Panc1 (cell line): Measurements from ENCODE around the gene PRKAR2B. TPM values are rescaled to one million over a fixed set of nuclear protein-coding genes. Genes with fewer than 3 reads are reported as not detected.

ENCODE experiments used
- ATAC-seq: fragments of 200-7000 bp; cut with Tn5 transposase; 2 replicates; pipeline ENCODE4 v1.9.1; 2020; ENCODE audit warnings: mild to moderate bottlenecking, moderate library complexity
- BruUV-seq: library from RNA; stranded (reverse); fragments of 400-500 nt; replicated peaks from 2 replicates; lab custom pipeline; 2021; lab: Mats Ljungman, UMichigan
- CTCF ChIA-PET: fragments of 300-600 bp; sonication (Branson Sonifier 250); formaldehyde crosslinking; loops from one replicate; lab custom pipeline; 2022; ENCODE audit warnings: antibody characterized with exemption; lab: Charles Lee
- POLR2A ChIA-PET: fragments of 300-600 bp; sonication (Branson Sonifier 250); formaldehyde crosslinking; loops from one replicate; lab custom pipeline; 2022; ENCODE audit warnings: antibody characterized with exemption; lab: Charles Lee
- DNase-seq: peaks from one replicate; pipeline ENCODE4 v3.0.0-alpha.2; 2010; ENCODE audit warnings: low read depth, low spot score
- H3K27ac ChIP-seq: 2 replicates; pipeline ENCODE4 v1.5.1; 2011; ENCODE audit warnings: mild to moderate bottlenecking, low read length, inconsistent platforms
- H3K27me3 ChIP-seq: fragments of 200-500 bp; sonication (Bioruptor generic); 2 replicates; pipeline ENCODE4 v1.6.0; 2014; ENCODE audit warnings: low read length, inconsistent platforms; ENCODE audit not compliant: control insufficient read depth, insufficient read depth
- H3K36me3 ChIP-seq: fragments of 200-500 bp; sonication (Bioruptor generic); 2 replicates; pipeline ENCODE4 v1.5.1; 2014; ENCODE audit warnings: inconsistent platforms, mild to moderate bottlenecking, low read length, moderate library complexity; ENCODE audit not compliant: control insufficient read depth, insufficient read depth
- H3K4me1 ChIP-seq: 2 replicates; pipeline ENCODE4 v1.5.1; 2011; ENCODE audit warnings: inconsistent platforms, mild to moderate bottlenecking, low read length, moderate library complexity; ENCODE audit not compliant: control insufficient read depth, insufficient read depth
- H3K4me3 ChIP-seq, 2 experiments: 2 replicates each; pipeline ENCODE4 v1.5.1; 2011 to 2012; ENCODE audit warnings: low read depth in 2 of 2, low read length in 2 of 2, mild to moderate bottlenecking in 2 of 2, inconsistent platforms in 1 of 2, moderate library complexity in 1 of 2
- H3K9me3 ChIP-seq: fragments of 200-500 bp; sonication (Bioruptor generic); 2 replicates; pipeline ENCODE4 v1.5.1; 2014; ENCODE audit warnings: low read depth, mild to moderate bottlenecking, inconsistent platforms, low read length, moderate library complexity; ENCODE audit not compliant: control insufficient read depth, insufficient read depth
- POLR2AphosphoS5 ChIP-seq: IDR thresholded peaks from 2 replicates; pipeline ENCODE4 v1.6.1; 2012; ENCODE audit warnings: mild to moderate bottlenecking, low read depth, low read length, moderate library complexity
- SIN3A ChIP-seq: IDR thresholded peaks from 2 replicates; pipeline ENCODE4 v1.6.1; 2012; ENCODE audit warnings: low read depth, mild to moderate bottlenecking, low read length, moderate library complexity, borderline replicate concordance; ENCODE audit not compliant: insufficient read depth
- TCF7L2 ChIP-seq: IDR thresholded peaks from 2 replicates; pipeline ENCODE4 v1.6.1; 2011; ENCODE audit warnings: mild to moderate bottlenecking, low read depth, low read length, inconsistent platforms
- in situ Hi-C: cut with HindIII; loops from 2 replicates; pipeline ENCODE4 v1.10.0; 2016; ENCODE audit warnings: low sequenced_read_pairs, low pct_unique_long_range_greater_than_20kb
- intact Hi-C: fragments of 100-400 bp; cut with micrococcal nuclease; formaldehyde crosslinking; loops from one replicate; pipeline ENCODE4 v1.10.0; 2022; ENCODE audit not compliant: unreplicated experiment
- total RNA-seq: library from RNA; stranded (reverse); gene quantifications from one replicate; pipeline ENCODE4 v1.2.1, GENCODE V29; 2021; ENCODE audit not compliant: unreplicated experiment
- TF ChIP-seq, protein P1 (sequence below), 2 experiments: IDR thresholded peaks; 2 replicates each; pipeline ENCODE4 v1.6.1; 2011 to 2012; ENCODE audit warnings: low read depth in 2 of 2, control low read depth in 1 of 2, low read length in 1 of 2, mild to moderate bottlenecking in 1 of 2, moderate library complexity in 1 of 2; ENCODE audit not compliant: insufficient read depth in 1 of 2
- TF ChIP-seq, protein P2 (sequence below): fragments of 450-650 bp; IDR thresholded peaks from 2 replicates; pipeline ENCODE4 v1.5.1; 2017; ENCODE audit warnings: mild to moderate bottlenecking

PRKAR2B gene
- total RNA-seq, 1 experiment from 2014 or later, result 0.51 TPM

DNA sequence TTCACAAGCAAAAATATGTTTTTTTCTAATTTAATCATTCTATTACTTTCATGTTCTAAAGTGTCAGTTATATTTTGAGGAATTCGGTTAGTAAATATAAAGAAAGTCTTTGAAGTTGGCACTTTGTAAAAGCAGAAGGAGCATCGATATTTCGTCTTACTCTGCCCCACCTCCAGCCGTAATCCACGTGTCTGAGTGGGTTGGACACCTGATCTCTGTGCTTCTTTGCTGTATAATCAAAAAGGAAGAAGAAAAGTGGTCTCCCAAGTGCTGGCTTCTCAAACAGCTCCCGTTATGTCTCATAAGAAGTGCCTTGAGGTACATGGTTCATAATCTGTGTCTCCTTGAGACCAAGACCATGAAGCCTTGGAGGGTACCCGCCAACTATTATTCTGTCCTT lies 19.8 kb downstream of the PRKAR2B start:
- no peaks in the 10 kb centered on the region for H3K4me1 ChIP-seq
- H3K27ac ChIP-seq, result no peak overlapping the region
- H3K9me3 ChIP-seq, result no peaks in the 10 kb centered on the region
- H3K4me3 ChIP-seq, result no peak overlapping the region
- intact Hi-C loops, result no loop called here
- no TSS peak for BruUV-seq
- no peak for TF ChIP-seq TCF7L2
- no peak for TF ChIP-seq SIN3A
- TF ChIP-seq, protein P1, sequence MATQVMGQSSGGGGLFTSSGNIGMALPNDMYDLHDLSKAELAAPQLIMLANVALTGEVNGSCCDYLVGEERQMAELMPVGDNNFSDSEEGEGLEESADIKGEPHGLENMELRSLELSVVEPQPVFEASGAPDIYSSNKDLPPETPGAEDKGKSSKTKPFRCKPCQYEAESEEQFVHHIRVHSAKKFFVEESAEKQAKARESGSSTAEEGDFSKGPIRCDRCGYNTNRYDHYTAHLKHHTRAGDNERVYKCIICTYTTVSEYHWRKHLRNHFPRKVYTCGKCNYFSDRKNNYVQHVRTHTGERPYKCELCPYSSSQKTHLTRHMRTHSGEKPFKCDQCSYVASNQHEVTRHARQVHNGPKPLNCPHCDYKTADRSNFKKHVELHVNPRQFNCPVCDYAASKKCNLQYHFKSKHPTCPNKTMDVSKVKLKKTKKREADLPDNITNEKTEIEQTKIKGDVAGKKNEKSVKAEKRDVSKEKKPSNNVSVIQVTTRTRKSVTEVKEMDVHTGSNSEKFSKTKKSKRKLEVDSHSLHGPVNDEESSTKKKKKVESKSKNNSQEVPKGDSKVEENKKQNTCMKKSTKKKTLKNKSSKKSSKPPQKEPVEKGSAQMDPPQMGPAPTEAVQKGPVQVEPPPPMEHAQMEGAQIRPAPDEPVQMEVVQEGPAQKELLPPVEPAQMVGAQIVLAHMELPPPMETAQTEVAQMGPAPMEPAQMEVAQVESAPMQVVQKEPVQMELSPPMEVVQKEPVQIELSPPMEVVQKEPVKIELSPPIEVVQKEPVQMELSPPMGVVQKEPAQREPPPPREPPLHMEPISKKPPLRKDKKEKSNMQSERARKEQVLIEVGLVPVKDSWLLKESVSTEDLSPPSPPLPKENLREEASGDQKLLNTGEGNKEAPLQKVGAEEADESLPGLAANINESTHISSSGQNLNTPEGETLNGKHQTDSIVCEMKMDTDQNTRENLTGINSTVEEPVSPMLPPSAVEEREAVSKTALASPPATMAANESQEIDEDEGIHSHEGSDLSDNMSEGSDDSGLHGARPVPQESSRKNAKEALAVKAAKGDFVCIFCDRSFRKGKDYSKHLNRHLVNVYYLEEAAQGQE (IDR thresholded peaks at IDR 0.05; ENCODE audit: insufficient read depth in 1 of 2, low read depth in 2 of 2, low read length in 1 of 2), result no peak
- TF ChIP-seq, protein P2, sequence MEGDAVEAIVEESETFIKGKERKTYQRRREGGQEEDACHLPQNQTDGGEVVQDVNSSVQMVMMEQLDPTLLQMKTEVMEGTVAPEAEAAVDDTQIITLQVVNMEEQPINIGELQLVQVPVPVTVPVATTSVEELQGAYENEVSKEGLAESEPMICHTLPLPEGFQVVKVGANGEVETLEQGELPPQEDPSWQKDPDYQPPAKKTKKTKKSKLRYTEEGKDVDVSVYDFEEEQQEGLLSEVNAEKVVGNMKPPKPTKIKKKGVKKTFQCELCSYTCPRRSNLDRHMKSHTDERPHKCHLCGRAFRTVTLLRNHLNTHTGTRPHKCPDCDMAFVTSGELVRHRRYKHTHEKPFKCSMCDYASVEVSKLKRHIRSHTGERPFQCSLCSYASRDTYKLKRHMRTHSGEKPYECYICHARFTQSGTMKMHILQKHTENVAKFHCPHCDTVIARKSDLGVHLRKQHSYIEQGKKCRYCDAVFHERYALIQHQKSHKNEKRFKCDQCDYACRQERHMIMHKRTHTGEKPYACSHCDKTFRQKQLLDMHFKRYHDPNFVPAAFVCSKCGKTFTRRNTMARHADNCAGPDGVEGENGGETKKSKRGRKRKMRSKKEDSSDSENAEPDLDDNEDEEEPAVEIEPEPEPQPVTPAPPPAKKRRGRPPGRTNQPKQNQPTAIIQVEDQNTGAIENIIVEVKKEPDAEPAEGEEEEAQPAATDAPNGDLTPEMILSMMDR, result no peak
- no peak for TF ChIP-seq POLR2AphosphoS5
- no peak for ATAC-seq
- no peaks in the 10 kb centered on the region for H3K36me3 ChIP-seq
- DNase-seq, result no peak
- H3K27me3 ChIP-seq, result peaks cover 10% of the 10 kb centered on the region
- CTCF ChIA-PET, result no interaction called here
- POLR2A ChIA-PET, result no interaction called here
- in situ Hi-C loops, result no loop called here

DNA sequence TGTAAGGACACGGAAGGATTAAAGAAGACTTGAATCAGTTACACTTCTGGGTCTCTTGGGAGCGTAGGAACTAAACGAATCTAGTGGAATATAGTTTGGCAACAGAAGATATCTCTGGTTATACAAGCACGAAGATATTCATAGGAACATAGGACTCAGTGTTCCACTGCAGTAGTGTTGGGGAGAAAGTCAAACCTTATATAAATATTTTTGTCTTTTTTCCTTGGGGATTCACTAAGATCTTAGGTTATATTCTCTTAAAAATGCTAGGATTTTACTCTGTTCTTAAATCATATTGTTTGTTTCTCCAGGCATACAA lies 21.4 kb downstream of the PRKAR2B start:
- no peaks in the 10 kb centered on the region for H3K4me1 ChIP-seq
- H3K4me3 ChIP-seq, result no peak overlapping the region
- intact Hi-C loops, result no loop called here
- DNase-seq, result no peak
- BruUV-seq, result no TSS peak
- in situ Hi-C loops, result no loop called here
- no peak for ATAC-seq
- ChIA-PET CTCF (no interaction called here), POLR2A (no interaction called here)
- no peaks in the 10 kb centered on the region for H3K36me3 ChIP-seq
- TF ChIP-seq SIN3A, result no peak
- no peak for TF ChIP-seq TCF7L2
- TF ChIP-seq, protein P2, result no peak
- H3K27me3 ChIP-seq, result peaks cover 10% of the 10 kb centered on the region
- H3K27ac ChIP-seq, result no peak overlapping the region
- no peaks in the 10 kb centered on the region for H3K9me3 ChIP-seq
